Measurements from ENCODE around the gene HSBP1. TPM values are rescaled to one million over a fixed set of nuclear protein-coding genes. Genes with fewer than 3 reads are reported as not detected.

HSBP1 gene
- 100 to 1,000 TPM; 229 to 239 TPM for total RNA-seq
- 229 TPM for polyA plus RNA-seq (2013, experiment 1 of 2)
- polyA plus RNA-seq (2013, experiment 2 of 2), result 209 TPM
- long read RNA-seq, experiment 1, full-length matches to known transcripts, result 122 of 132 reads
- long read RNA-seq, experiment 1, partial matches to known transcripts, result 0 of 132 reads
- long read RNA-seq, experiment 1, other reads (novel, unspliced or antisense), result 10 of 132 reads
- long read RNA-seq, experiment 2, full-length matches to known transcripts, result 359 of 372 reads
- long read RNA-seq, experiment 2, partial matches to known transcripts, result 0 of 372 reads
- long read RNA-seq, experiment 2, other reads (novel, unspliced or antisense), result 13 of 372 reads
- long read RNA-seq, experiment 3, full-length matches to known transcripts, result 576 of 606 reads
- long read RNA-seq, experiment 3, partial matches to known transcripts, result 11 of 606 reads
- long read RNA-seq, experiment 3, other reads (novel, unspliced or antisense), result 19 of 606 reads
- long read RNA-seq, experiment 4, full-length matches to known transcripts, result 257 of 261 reads
- long read RNA-seq, experiment 4, partial matches to known transcripts, result 0 of 261 reads
- long read RNA-seq, experiment 4, other reads (novel, unspliced or antisense), result 4 of 261 reads

- peaks cover 46% of the 10 kb centered on the region for H3K4me1 Mint-ChIP-seq
- Histone ChIP-seq H3K36me3 (ENCODE audit: control insufficient read depth, insufficient read depth, low read length) (peaks cover 25% of the 10 kb centered on the region), H3K9me3 (ENCODE audit: control insufficient read depth, low read length) (no peaks in the 10 kb centered on the region), H3K4me3 (ENCODE audit: low read length) (peak within 1 kb of the TSS; percentile 96), H3K27ac (ENCODE audit: low read depth, low read length) (peak within 1 kb of the TSS; percentile 25), H3K4me1 (ENCODE audit: control insufficient read depth, insufficient read depth, low read length) (peaks cover 15% of the 10 kb centered on the region), H3K9ac (ENCODE audit: extremely low read depth, low read length, poor library complexity, severe bottlenecking) (peak within 1 kb of the TSS; percentile 80), H3K27me3 (ENCODE audit: control insufficient read depth, insufficient read depth, low read length, poor library complexity, severe bottlenecking) (no peaks in the 10 kb centered on the region)
- DNase-seq, result peak; percentile 98
- peaks cover 28% of the 10 kb centered on the region for H3K36me3 Mint-ChIP-seq (ENCODE audit: low read depth)
- H3K9me3 Mint-ChIP-seq, result no peaks in the 10 kb centered on the region
- no peaks in the 10 kb centered on the region for H3K27me3 Mint-ChIP-seq (ENCODE audit: insufficient read depth)
- peak within 1 kb of the TSS; percentile 93 for H3K4me3 Mint-ChIP-seq
- no peak for TF ChIP-seq CTCF (conservative IDR thresholded peaks at IDR 0.05)
- 1 to 3% methylated on average over 24 to 76 of the region's 76 CpGs for WGBS, 2 experiments (ENCODE audit: insufficient coverage in 1 of 2, insufficient read length in 1 of 2)
- H3K27ac Mint-ChIP-seq, result peak within 1 kb of the TSS; percentile 92
Measured at GRCh38 chr16:83807710-83808572, at the start of gene HSBP1. TSS of gene HSBP1 (plus strand) at chr16:83807978. CDS start at chr16:83808077, 99 bp downstream.

- no peaks in the 10 kb centered on the region for H3K36me3 Mint-ChIP-seq (ENCODE audit: low read depth)
- H3K9me3 ChIP-seq (ENCODE audit: control insufficient read depth, low read length), result peaks cover 7% of the 10 kb centered on the region
- peaks cover 15% of the 10 kb centered on the region for H3K9me3 Mint-ChIP-seq
- H3K4me3 Mint-ChIP-seq, result no peak overlapping the region
- WGBS, 2 experiments (ENCODE audit: insufficient coverage in 1 of 2, insufficient read length in 1 of 2), result 92 to 93% methylated on average over 11 of the region's 11 CpGs
- H3K27ac Mint-ChIP-seq, result no peak overlapping the region
- no peak for DNase-seq
- no peak overlapping the region for H3K4me3 ChIP-seq (ENCODE audit: low read length)
- no peak overlapping the region for H3K27ac ChIP-seq (ENCODE audit: low read depth, low read length)
- H3K4me1 Mint-ChIP-seq, result peaks cover 8% of the 10 kb centered on the region
- no peak for TF ChIP-seq CTCF (conservative IDR thresholded peaks at IDR 0.05)
- H3K36me3 ChIP-seq (ENCODE audit: control insufficient read depth, insufficient read depth, low read length), result no peaks in the 10 kb centered on the region
- H3K27me3 ChIP-seq (ENCODE audit: control insufficient read depth, insufficient read depth, low read length, poor library complexity, severe bottlenecking), result no peaks in the 10 kb centered on the region
- H3K4me1 ChIP-seq (ENCODE audit: control insufficient read depth, insufficient read depth, low read length), result no peaks in the 10 kb centered on the region
- no peaks in the 10 kb centered on the region for H3K27me3 Mint-ChIP-seq (ENCODE audit: insufficient read depth)
- no peak overlapping the region for H3K9ac ChIP-seq (ENCODE audit: extremely low read depth, low read length, poor library complexity, severe bottlenecking)
Measured at GRCh38 chr16:83762141-83762991, 45.4 kb upstream of the HSBP1 start.

- no peak overlapping the region for H3K4me3 ChIP-seq (ENCODE audit: low read length)
- H3K4me1 Mint-ChIP-seq, result peaks cover 8% of the 10 kb centered on the region
- DNase-seq, result no peak
- H3K27me3 Mint-ChIP-seq (ENCODE audit: insufficient read depth), result no peaks in the 10 kb centered on the region
- no peak for TF ChIP-seq CTCF (conservative IDR thresholded peaks at IDR 0.05)
- H3K4me1 ChIP-seq (ENCODE audit: control insufficient read depth, insufficient read depth, low read length), result no peaks in the 10 kb centered on the region
- no peaks in the 10 kb centered on the region for H3K36me3 ChIP-seq (ENCODE audit: control insufficient read depth, insufficient read depth, low read length)
- no peak overlapping the region for H3K27ac Mint-ChIP-seq
- H3K27ac ChIP-seq (ENCODE audit: low read depth, low read length), result no peak overlapping the region
- WGBS, 2 experiments (ENCODE audit: insufficient coverage in 1 of 2, insufficient read length in 1 of 2), result 87 to 95% methylated on average over 2 to 5 of the region's 5 CpGs
- H3K9me3 Mint-ChIP-seq, result peaks cover 11% of the 10 kb centered on the region
- no peak overlapping the region for H3K4me3 Mint-ChIP-seq
- H3K36me3 Mint-ChIP-seq (ENCODE audit: low read depth), result no peaks in the 10 kb centered on the region
- H3K27me3 ChIP-seq (ENCODE audit: control insufficient read depth, insufficient read depth, low read length, poor library complexity, severe bottlenecking), result no peaks in the 10 kb centered on the region
- H3K9ac ChIP-seq (ENCODE audit: extremely low read depth, low read length, poor library complexity, severe bottlenecking), result no peak overlapping the region
- peaks cover 7% of the 10 kb centered on the region for H3K9me3 ChIP-seq (ENCODE audit: control insufficient read depth, low read length)
Measured at GRCh38 chr16:83762992-83763358, 44.8 kb upstream of the HSBP1 start.

Data from endodermal cell (in vitro differentiated cells).